Stimulated activated CD4-positive, alpha-beta T cell treated with anti-CD3 and anti-CD28 coated beads, Interleukin-1b, Interleukin-23, amount 100 ng/mL, for 48 hours (primary cell): ENCODE data around the gene TSPYL6.

Experiments
- DNase-seq: peaks from one replicate; pipeline ENCODE4 v3.0.0-alpha.2; 2020

Gene TSPYL6

DNA sequence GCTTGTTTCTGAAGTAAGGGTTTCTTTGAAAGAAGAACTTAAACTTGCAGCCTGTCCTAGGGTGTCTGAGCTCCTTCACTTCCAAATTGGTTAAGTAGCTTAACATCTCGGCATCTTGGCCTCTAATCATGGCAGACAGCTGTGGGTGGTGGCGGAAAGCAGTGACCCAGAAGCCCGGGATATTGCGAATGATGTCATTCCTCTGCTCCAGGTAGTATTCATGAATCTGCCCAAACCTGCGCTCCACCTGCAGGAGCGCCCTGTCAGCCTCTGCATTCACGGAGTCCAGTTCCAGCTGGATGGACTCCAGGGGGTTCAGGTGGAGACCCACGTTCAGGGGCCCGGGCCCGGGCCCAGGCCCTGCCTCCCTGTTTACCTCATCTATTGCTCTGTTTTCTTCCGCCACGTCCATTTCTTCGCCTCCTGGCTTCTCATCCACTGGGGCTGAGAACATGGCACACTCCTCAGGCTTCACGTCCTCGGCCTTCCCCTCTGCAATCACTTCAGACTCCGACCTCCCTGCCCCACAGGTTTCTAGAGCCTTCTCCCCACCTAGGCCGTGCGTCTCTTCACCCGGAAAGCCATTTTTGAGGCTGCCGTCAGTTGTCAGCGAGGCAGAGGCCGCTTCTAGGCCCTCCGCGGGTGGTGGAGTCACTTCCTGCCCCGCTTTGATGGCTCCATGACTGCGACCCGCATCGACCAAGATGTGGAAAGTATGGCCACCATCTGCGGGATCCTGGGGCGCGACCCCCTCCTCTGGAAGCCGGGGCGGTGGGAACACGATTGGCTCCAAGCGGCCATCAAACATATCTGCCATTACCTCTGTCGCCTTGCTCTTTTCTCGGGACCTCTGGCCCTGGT is 569 bp downstream of the TSPYL6 start:
- DNase-seq = no peak

DNA sequence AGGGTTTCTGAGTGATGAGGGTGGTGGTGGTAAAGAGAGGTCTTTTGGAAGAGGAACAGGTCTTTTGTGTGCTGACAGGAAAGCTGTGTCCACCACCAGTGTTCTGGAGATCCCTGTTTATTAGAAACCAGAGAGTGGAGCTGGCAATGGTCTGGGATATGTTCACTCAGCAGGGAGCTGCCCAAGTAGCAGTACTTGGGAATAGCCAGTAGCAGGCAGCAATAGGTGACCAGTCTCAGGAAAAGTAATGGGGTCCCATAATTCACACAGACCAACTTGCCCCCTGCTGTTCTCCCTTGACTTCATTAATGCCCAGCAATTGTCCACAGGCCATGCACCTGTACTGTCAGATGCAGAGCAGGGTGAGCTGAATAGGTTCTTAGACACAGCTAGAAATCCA is 1.8 kb downstream of the TSPYL6 start:
- DNase-seq = no peak

DNA sequence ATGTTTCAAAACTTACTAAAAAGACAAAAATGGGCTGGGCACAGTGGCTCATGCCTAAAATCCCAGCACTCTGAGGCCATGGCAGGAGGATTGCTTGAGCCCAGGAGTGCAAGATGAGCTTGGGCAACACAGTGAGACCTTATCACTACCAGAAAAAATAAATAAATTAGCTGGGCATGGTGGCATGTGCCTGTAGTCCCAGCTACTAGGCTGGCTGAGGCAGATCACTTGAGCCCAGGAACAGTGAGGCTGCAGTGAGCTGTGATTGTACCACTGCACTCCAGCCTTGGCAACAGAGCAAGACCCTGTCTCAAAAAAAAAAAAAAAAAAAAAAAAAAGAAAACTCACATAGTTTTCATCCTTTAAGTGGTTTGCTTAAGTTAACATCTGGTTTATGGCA is 6.4 kb downstream of the TSPYL6 start:
- DNase-seq = no peak

DNA sequence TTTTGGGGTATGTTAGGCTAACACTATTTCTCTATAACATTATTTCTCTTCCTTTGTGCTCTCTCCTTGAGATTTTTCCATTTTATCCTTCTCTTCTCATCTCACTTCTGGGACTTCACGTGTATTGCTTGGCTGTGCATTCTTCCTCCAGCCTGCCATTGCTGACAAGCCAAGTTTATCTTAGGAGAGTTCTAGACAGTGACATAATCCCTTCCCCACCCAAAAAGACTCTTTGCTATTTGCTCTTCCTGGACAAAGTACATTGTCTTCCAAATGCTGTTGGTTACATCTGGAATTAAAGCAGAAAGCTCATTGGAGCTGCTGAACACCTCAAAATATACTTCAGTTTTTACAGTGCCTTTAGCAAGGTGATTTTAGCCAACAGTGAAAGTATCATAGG is 8.9 kb downstream of the TSPYL6 start:
- DNase-seq = no peak

DNA sequence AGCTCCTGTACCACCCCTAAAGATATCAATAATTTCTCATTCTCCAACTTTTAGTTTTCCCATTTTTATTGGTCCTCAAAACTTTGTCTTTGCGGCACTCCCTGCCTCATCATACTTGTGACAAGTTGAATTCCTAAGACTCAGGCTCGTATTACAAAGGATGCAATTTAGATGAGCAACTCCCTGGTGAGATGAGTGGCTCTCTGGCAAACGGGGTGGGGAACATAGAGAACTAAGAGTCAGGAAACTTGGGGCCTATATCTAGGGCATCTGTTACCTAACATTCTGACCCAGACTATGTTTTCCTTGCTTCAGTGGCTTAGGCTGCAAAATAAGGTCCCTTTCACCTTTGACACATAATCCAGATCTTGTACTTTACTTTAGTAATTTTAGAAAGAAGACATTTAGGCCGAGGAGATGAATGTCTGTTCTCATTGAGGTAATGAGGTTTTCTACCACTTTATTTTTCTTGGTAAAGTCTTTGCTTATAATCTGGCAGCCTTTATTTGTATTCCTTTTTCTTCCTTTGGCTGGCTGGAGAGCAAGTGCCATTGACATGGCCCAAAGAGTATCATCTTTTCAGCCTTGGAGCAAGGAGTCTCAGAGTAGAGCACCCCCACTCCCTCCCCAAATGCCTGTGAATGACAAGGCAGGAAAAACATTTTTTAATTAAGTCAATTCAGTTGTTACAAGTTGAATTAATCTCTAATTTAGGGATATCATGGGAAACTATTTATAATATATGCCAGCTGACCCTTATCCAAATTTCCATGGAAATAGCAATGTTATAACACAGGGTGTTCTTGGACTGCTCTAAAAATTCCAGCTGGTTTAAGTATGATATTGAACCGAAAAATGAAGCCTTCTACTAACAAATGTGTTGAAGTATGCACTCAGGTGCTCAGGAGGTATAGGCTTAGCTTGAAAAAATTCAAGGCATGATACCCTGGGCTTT is 15.2 kb downstream of the TSPYL6 start:
- no peak for DNase-seq

DNA sequence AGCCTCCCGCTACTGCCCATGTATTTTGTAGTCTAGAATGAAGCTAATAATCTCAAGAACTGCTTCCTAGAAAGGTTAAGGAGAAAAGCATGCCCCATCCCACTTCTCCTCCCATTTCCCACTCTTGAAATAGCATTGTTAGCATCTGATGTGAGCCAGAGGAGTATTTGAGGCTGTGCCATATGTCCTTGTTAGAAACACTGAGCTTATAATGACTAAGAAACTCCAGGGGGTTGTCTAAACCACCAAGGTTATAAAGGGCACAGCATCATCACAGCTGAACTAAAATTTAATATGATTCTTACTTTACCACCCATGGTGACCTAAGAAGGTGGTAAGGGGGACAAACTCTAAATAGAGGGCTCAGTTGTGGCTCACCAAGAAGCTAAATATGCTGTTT is 16.6 kb downstream of the TSPYL6 start:
- DNase-seq = no peak

DNA sequence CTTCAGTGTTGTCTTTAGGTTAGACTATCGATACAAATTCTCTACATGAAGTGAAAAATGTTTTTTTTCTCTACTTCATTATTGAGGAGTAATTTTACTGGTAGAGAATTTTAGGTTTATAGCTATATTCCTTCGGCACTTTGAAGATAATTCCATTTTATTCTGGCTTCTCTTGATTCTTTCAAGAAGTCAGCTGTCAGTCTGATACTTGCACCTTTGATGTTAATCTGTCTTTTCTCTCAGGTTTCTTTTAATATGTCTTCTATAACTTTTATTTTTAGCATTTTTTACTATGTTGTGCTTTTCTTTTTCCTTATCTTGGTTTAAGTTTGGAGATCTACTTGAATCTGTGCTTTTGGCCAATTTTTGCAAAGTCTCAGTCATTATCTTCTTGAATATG is 18.6 kb downstream of the TSPYL6 start:
- DNase-seq = no peak

DNA sequence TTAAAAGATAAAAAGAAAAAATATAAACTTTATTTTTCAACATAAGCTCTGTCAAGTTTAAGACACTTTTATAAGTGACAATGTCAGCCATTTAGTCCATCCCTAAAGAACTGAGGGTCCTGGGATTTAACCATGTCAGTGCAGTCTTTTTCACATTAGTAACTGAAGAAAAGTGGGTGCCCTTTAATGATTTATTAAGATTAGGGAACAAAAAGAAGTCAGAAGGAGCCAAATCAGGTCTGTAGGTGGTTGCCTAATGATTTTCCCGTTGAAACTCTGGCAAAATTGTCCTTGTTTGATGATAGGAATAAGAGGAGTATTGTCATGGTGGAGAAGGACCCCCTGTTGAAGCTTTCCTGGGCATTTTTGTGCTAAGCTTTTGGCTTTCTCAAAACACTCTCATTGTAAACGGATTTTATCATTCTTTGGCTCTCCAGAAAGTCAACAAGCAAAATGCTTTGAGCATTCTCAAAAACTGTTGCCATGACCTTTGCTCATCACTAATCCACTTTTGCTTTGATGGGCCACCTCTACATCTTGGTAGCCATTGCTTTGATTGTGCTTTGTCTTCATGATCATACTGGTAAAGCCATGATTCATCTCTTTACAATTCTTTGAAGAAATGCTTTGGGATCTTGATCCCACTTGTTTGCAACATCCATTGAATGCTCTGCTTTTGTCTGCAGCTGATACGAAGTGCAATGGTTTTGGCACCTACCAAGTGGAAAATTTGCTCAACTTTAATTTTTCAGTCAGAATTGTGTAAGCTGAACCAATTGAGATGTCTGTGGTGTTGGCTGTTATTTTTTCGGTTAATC is 22.0 kb downstream of the TSPYL6 start:
- DNase-seq = no peak

DNA sequence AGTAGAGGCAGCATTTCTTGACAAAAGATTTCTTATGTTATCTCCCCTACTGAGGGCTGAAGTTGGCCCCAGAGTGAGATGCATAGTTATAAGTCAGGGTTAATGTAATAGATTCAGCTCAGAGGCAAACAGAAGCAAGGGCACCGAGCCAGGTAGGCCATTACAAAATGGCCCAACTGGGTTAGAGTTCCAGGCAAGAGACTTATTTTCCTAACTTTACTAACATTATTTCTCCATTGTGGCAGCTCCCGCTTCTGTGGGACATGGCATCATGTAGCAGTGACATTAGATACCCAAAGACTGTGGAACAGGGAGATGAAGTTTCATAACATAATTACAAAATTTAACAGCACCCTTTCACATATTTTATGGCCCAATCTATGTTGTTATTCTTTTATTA is 27.1 kb downstream of the TSPYL6 start:
- DNase-seq = no peak

DNA sequence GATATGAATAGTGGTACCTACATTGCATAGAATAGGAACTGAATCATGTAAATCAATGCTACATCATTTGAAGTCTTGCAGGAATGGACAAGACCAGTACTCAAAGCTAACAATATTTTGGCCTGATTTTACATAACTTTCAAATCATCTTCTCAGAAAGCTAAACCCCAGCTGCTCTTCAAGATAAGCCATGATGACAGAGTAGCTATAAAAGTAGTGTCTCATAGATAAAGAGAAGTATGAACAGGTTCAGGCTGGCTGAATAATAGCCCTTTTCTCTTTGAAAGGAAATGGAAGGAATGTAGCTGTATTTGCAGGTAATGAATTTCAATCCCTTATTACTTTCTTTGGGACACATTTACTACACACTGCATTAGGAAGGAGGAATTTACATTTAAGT is 28.2 kb downstream of the TSPYL6 start:
- no peak for DNase-seq

DNA sequence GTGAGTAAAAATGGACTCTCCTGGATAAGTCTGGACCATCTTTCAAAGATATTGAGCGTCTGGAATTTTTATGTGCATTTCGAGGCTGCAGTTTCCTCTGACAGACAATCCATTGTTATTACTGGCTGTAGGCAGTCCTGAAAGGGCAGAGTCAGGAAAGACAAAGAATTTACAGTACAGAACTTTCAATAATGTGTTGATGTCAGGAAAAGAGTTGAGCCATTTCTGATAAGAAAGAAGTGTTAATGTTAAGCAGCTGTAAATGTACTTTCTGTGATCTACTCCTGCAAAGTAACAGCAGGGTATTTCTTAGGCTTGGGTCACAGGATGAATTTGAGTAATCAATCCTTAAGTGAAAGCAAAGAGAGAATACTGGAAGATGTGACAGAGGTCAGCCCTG is 29.8 kb downstream of the TSPYL6 start:
- no peak for DNase-seq

DNA sequence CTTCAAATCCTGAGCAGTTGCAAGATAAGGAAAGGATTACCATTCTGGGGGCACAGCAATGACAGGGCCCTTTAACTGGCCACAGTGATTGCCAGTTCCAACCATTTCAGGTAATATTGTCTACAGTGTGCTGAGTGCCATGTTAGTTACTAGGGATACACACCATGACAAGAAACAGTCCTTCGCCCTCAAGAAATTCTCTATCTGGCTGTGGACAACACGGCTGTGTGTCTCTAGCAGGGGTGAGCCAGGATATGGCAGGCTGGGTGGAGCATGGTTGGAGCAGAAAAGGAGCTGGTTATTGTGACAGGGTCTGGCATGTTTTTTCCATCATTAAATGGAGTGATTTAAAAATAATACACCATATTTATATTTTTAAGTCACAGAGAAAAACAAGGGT is 31.0 kb downstream of the TSPYL6 start:
- DNase-seq = no peak

DNA sequence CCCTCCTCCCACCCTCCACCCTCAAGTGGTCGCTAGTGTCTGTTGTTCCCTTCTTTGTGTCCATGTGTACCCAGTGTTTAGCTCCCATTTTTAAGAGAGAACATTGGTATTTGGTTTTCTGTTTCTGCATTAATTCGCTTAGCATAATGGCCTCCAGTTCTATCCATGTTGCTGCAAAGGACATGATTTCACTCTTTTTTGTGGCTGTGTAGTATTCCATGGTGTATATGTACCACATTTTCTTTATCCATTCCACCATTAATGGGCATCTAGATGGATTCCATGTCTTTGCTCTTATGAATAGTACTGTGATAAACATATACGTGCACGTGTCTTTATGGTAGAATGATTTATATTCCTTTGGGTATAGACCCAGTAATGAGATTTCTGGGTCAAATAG is 42.9 kb downstream of the TSPYL6 start:
- DNase-seq = no peak

DNA sequence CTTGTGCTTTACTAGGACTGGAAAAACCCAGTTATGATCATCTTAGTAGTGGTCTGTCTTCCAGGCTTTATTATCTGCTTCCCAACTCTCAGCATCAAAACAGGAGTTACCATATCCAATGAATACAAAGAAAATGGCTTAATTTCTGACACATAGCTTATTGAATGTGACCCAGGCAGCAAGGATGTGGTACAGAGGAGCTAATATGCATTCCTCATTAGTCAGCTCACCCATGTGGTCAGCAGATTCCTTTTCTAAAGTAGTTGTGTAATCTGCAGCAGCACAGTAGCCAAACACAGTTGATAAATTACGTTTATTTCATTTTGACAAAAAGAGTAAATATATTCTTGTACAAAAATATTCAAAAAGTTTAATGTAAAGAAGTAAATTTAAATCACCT is 43.6 kb downstream of the TSPYL6 start:
- no peak for DNase-seq

DNA sequence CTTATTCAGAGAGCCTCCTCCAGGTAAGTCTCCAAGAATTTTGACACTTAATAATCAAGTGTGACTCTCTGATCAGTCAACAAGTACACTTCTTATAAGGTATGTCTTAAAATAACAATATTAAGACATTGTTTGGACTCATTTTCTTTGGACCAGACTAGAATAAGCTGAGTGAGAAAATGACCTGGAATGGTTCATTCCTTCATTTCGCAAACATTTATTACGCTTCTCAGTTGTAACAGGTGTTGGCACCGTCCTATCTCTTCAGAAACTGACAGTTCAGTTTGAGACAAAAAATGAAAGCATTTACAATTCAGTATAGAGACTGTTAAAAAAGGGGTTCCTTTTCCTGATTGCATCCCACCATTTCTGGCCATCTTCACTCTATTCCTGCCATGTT is 46.6 kb downstream of the TSPYL6 start:
- DNase-seq = no peak

DNA sequence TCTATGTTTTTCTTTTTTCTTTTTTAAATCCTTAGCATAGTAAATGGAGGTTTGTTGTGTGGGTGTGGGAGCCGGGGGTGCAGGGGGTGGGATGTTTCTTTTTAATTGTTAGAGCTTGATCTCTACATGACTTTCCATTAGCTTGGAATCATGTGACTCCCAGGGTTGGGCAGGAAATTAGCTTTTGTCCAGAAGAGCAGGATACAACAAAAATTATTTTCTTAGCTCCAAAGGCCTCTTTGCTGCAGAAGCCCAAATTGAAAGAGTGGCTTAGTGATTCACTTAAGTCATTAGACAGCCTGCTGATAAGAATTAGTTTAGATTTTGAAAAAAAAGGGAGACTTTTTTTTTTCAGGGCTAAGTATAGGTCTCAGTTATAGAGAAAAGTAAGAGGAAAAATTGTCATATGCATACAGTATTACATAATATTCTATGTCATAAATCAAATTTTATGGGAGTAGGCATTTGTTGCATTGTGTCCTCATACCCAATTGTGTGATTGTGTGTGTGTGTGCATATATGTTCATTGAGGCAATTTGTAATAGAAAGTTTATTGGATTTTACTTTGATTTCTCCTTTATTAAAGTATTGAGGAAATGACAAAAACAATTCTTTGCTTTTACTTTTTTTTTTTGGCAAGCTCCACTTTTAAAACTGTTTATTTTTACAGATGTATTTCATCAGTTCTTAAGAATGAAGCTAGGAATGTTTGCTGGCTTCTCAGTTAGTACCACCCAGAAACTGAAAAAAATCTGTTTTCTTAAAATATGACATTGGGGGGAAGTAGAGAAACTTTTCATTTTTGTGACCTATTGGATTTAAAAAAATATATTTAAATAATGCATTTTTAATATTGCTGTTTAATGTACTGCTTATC is 47.4 kb downstream of the TSPYL6 start:
- DNase-seq = no peak

DNA sequence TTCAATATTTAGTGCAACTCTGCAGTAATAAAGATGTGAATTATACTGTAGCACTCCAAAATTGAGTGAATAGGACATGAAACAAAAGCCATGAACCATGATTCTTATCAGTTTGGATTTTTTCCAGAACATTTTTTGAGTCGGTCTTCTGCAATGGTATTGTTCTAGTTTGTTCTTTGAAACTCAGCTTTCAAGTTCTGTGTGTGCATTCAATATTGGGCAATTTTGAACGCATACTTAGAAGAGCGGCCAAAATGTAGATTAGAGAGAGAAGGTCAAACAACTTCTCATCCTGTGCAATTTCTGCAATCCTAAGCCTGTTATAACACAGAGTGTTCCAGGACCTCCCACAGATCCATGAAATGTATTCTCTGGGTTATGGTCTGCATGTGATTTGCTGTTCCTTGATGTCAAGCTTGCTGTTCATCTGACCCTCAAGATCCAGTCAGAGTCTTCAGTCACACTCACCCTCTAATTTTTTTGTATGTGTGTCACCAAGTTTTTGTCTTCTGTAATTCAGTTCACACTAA is 48.3 kb downstream of the TSPYL6 start:
- no peak for DNase-seq

DNA sequence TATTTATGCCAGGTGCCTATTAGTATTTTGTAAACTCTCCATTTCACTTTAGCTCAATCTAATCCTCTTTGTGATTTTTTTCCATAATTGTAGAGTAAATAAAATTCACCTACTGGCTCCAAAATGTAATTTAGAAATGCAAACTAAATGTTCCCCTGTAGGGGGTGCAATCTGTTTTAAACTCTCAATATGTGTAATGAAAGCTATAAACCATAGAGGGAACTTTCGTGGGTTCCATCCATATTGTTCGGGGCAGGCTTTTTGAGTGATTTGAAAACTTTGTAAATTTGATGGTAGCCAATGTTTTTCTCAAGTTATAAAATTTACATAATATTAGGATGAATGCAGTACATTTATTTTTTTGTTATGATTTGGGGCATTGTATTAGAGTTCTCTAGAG is 49.4 kb downstream of the TSPYL6 start:
- no peak for DNase-seq

DNA sequence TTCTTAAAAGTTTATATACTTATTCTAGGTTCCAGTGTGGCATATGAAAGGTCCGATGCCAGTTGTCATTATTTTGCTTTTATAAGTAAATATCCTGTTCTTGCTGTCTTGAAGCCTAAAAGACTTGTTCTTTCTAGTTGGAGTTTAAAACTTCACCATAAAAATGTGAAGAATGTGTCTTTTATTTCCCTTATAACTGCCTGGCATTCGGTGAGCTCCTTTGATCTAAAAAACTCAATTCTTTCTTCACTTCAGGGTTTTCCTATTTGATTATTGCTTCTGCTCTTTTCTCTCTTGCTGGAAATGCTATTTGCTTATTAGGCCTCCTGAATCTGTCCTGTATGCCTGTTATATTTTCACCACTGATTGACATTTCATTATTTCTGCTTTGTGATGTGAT is 51.6 kb downstream of the TSPYL6 start:
- DNase-seq = no peak
